GM21825 (cell line): ENCODE results near the gene CALN1.
"Not testable (repeated sequence)": the region's sequence is repeated elsewhere in the genome, so short reads cannot be mapped to it uniquely, and the experiment has no call there.

Source experiments
- ATAC-seq: cut with Tn5 transposase; IDR thresholded peaks from one replicate; pipeline ENCODE4 v1.9.1; 2021; ENCODE audit warnings: mild to moderate bottlenecking, moderate library complexity; ENCODE audit not compliant: unreplicated experiment

Gene CALN1

DNA sequence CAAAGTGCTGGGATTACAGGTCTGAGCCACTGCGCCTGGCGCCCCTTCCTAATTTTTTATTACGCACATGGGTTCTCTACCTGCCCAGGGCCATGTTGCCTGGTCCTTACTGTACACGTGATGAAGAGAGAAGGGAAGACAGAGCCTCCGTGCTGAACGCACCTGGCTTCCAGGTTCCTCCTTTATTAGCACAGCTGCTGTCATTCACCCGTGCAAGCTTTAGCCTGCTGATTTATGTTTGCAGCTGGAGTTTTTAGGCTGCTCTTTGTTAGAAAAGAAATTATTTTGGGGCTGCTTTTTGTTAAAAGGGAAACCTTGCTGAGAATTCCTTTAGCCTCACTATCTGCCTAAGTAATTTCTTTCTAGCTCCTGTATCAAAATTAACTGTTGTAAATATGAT, 417.0 kb downstream of the CALN1 start:
- no peak for ATAC-seq

DNA sequence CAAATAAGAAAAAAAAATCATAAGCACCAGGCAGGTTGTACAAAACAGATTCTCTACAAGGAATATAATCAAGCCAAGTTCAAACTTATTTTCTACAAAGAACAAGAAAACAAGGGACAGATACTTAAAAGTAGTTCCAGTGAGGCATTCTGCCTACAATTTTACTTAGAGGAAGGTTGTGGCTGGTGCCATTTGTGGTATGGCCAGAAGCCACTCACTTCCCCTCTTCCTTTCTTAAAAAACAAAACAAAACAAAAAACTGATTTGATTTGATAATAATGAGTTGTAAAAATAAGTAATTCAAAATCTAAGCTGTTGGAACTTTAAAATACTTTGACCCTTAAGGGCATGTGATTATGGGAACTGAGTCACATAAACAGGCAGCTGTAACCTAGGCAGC, 420.6 kb downstream of the CALN1 start:
- ATAC-seq, result no peak

DNA sequence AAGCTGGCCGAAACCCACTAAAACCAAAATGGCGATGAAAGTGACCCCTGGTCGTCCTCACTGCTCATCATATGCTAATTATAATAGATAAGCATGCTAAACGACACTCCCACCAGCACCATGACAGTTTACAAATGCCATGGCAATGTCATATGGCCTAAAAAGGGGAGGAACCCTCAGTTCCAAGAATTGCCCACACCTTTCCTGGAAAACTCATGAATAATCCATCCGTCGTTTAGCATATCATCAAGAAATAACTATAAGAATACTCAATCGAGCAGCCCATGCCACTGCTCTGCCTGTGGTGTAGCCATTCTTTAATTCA, 422.0 kb downstream of the CALN1 start:
- ATAC-seq, result no peak

DNA sequence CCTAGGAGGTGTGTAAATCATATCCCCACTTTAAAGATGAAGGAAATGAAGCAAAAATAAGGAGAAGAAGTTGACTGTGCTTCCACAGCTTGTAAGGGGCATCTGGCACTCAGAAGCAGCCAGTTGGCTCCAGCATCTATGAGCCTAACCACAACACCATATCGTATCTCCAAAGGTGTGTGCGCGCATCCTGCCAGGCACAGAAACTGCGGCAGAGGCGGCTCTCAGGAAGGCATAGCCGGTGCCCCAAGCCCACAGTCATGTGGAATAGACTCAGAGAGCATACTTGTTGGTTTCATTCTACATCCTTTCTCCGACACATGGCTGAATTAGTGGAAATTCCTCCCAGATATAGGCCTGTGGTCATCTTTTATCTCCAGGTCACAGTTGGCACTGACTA, 423.9 kb downstream of the CALN1 start:
- ATAC-seq, result no peak

DNA sequence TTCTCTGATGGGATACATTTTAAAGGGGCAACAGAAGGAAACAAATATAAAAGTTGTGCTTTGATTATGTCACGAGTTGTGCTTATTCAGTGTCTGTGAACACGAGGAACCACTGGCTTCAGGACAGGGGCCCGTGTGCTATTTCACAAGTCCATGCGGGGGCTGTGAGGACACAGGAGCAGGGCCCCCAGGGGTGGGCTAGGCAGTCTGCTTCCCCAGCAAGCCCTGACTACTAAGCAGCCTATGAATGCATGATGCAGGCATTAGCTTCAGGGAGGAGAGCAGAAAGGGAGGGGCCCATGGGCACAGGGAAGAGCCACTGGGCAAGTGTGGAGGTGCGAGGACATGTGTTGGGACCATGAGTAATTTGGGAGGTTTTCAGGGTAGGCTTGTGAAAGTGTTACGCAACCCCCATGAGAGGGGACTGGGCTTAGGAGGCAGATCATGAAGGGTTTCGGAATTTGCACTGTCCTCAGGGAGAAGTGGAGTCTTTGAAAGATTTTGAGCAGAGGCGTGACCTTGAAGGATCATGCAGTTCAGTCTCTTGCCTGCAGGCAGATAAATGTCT, 424.9 kb downstream of the CALN1 start:
- no peak for ATAC-seq

DNA sequence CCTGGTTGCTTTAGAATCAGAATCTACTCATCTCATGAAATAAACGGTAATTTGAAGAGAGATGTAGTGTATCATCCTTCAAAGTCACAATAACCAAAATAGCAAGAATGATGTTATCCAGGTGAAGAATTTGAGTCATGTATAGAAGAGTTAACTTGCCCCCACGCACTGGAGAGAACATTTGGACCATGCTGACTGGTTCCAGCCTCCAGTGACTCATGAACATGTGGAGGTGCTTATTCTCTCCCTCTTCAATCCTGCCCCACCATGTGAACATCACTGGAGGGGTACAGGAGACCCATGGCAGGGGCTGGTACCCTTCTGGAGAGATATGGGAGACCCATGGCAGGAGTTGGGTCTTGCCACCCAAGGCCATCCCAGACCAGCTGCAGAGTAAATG, 427.8 kb downstream of the CALN1 start:
- no peak for ATAC-seq

DNA sequence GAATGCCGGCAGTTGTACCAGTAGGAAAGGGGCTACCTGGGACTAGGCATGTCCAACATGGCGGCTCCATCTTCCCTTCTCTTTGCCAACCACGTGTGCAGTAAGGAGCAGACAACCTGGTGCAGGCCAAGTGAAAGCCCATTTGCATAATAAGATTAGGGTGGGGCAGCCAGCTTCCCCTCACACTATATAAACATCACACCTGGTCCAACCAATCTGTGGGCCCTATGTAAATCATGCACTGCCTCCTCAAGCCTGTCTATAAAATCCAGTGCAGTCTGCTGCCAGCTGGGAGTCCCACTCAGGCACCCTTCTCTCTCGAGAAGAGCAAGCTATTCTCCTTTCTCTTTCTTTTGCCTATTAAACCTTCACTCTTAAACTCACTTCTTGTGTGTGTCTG, 429.3 kb downstream of the CALN1 start:
- no peak for ATAC-seq

DNA sequence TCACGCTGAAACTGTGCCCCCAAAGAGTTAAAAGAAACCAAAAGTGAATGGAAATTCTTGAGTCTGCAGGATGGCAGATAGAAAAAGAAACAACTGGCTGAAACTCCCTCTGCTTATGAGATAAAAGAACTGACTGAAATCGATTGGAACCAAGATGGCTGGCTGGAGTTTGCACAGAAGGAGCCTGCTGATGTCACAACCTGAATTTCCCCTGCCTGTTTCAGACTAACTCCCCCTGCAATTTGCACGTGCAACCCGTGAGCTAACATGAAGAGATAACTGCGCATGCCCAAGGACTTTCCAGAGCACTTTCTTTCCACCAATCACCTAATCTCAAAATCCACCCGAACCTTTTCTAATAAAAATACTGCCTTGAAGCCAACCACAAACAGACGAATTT, 435.5 kb downstream of the CALN1 start:
- no peak for ATAC-seq

DNA sequence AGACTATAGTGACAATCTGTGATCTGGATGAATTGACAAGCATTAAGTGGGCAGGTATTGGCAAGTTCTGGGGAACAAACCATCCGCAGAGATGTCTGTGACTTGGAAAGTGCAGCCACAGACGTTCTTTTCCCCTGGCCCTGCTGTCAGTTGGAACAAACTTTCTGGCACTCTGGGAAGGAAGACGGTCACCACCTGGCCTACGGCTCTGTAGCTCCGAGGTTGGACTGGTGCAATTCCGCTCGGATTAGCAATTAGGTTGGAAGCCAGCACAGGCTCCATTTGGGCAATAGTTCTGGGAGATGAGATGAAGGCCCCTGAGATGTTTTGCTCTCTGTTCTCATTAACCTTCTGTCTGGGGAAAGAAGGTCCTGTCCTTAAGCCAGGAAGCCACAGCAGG, 437.5 kb downstream of the CALN1 start:
- no peak for ATAC-seq

DNA sequence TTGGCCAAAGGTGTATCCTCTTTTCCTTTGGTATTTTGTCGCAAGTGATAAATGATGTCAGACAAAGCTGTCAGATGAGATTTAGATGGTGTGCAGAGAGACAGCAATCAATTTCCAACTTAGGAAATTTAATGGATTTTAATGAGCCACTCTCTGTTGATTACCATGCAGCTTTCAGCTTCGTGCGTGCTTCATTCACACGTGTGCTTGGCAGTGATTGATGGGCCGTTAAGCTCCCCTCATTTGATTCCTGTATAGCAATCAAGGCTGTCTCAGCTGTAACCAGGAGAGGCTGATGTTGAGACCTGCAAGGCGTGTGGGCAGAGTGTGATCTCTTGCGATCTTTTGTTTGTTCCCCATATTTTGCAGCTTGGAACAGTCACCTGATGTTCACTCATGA, 439.6 kb downstream of the CALN1 start:
- ATAC-seq, result no peak

DNA sequence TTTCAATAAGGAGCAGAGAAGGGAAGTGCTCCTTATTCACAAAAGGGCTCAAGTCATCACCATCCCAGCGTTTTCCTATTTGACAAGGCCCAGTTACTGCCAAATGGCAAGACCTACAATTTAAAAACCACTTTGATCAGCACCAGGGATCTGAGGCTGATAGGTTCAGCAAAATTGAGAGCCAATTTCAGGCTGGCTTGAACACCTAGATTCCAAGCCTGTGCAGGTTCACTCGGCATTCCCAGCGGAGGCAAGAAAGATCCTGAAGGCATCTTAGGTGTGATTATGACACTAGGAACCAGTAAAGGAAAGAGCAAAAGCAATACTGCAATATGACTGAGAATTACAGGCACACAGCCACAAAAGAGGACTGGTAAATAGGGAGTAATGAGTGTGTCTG, 441.4 kb downstream of the CALN1 start:
- no peak for ATAC-seq

DNA sequence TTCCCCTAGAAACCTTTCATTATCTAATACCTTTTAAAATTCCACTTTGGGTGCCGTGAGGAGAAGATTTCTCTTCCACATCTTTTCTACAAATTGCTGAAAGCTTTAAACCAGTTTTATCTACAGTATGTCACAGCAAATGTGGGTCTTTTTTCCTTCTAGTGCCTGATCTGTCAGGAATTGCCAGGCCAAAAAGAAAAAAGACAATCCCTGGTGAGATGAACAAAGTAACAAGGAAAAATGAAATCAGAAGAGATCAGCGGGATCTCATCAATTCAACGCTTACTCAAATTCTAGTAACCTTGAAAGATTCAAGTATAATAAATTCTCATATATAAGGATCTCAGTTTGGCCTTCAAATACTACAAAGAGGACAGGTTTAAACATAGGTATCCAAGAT, 449.5 kb downstream of the CALN1 start:
- no peak for ATAC-seq

DNA sequence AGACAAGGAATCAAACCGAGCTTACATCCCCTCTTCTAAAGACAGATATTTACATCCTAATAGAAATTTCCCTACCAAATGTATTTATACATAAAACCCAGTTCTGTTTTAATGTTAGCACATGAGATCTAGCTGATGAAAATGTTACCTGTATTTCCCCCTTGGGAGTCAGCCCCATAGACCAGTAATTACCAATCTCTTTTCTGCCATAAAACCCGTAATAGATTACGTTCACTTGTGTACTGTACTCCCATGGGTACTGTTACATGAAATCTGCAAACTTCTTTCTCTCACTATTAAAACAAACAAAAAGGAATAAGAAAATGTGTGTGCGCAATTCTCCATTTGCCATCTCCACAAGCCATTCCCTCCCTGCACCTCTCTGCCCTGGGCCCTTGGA, 450.9 kb downstream of the CALN1 start:
- no peak for ATAC-seq

DNA sequence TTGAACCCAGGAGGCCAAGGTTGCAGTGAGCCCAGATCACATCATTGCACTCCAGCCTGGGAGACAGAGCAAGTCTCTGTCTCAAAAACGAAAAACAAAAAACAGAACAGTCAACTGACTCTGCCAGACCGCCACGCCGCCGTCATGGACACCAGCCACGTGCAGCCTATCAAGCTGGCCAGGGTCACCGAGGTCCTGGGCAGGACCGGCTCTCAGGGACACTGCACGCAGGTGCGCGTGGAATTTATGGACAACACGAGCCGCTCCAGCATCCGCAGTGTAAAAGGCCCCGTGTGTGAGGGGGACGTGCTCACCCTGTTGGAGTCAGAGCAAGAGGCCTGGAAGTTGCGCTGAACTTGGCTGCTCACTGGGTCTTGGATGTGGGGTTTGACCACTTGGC, 470.0 kb downstream of the CALN1 start:
- no peak for ATAC-seq

DNA sequence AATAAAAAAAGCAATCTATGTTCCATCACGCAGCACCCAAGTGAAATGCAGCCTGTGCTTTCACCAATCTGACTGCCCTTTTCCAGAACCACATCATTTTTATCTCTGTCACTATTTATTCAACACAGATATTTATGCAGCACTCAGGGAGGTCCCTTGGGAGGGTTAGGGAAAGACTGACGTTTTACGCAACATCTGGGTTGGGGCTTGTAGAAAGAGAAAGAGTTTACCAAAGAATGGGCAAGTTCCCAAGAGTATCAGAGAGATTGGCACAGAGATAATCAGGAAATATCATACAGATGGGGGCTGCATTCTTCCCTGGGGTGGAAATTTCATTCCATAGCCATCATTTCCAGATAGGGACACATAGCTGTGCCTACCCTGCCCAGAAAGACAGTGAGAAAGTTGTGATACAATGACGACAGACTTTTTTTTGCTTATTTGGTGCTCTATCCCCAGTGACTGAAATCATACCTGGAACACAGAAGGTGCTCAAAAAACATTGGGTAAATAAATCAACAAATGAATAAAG, 474.2 kb downstream of the CALN1 start:
- ATAC-seq, result no peak

DNA sequence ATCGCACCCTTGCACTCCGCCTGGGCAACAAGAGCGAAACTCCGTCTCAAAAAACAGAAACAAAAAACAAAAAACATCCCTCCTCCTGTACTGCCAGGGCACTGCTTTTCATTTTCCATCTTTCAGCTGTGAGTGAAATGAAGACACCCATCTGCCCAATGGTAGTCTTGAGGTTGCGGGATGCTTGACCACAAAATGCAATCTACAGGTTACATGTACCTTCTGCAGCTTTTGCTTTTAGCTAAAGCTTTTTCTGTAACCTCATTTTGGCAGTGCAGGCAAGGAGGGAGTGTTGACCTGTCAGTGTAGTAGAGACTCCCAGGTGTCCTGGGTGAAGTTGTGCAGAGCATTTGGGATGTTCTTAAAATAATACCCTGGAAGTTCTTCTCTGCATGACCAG, 476.5 kb downstream of the CALN1 start:
- ATAC-seq, result no peak

DNA sequence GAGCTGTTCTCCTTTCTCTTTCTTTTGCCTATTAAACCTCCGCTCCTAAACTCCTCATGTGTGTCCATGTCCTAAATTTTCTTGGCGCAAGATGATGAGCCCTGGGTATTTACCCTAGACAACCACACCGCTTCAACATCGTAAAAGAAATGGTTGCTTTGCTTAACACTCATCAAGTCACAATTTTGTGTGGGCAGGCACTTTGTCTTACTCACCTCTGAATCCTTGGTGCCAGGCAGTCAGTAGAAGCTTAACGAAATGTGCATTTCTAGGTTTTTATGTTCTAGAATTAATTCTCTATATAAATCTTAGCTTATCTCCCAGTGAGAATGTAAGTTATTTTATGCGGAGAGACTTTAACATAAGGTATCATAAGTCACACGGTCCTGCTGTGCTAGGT, 478.7 kb downstream of the CALN1 start:
- ATAC-seq, result no peak

DNA sequence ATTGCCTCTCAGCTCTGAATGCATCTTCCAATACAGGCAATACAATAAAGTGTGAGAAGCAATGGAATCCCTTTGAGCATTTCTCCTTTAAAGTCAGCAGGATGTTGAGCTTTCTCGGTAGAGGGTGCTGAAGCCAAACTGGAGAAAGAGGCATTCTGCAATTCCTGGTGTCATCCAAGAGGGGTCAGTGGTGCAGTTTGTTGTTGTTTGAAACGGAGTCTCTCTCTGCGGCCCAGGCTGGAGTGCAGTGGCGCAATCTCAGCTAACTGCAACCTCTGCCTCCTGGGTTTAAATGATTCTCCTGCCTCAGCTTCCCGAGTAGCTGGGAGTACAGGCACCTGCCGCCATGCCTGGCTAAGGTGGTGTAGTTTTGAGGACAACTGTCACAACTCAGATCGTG, 486.5 kb downstream of the CALN1 start:
- no peak for ATAC-seq

DNA sequence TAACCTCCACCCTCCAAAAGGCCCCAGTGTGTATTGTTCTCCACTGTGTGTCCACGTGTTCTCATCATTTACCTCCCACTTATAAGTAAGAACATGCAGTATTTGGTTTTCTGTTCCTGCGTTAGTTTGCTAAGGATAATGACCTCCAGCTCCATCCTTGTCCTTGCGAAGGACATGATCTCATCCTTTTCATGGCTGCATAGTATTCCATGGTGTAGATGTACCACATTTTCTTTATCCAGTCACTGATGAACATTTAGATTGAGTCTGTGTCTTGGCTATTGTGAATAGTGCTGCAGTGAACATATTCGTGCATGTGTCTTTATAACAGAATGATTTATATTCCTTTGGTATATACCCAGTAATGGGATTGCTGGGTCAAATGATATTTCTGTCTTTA, 497.9 kb downstream of the CALN1 start:
- not testable (repeated sequence) for ATAC-seq

DNA sequence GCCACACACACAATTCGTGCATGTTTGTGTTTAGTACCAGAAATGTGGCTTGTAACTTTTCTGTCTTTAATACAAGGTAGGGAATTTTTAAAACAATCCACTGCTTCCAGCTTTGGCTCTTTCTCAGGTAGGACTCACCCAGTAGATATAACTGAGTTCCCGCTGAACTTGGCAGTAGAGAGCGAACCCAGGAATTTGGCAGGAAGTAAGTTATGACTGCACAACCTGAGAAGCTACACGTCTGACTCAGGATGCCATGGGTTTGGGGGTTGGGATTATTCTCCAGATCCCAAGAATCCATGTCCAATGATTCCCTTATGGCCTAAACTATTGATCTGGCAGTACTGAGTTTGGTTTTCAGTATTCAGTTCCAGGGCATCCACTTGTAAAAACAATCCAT, 499.7 kb downstream of the CALN1 start:
- ATAC-seq, result no peak

DNA sequence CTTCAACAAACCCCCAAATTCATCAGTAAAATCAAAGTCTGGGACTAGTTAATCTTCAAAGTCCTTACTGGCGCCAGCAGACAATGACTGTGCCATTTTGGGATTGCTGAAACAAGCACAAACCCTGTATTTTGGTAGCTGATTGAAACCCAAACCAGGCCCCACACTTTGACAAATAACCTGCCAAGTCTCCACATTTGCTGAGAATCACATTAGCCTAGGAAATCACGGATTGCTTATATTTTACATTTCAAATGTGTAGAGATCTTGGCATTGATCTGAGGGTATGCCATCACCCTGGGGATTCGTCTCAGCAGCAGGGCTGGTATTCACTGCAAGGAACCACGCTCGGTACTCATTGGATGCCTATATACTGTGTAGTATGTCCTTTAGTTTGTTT, 501.1 kb downstream of the CALN1 start:
- ATAC-seq, result no peak

DNA sequence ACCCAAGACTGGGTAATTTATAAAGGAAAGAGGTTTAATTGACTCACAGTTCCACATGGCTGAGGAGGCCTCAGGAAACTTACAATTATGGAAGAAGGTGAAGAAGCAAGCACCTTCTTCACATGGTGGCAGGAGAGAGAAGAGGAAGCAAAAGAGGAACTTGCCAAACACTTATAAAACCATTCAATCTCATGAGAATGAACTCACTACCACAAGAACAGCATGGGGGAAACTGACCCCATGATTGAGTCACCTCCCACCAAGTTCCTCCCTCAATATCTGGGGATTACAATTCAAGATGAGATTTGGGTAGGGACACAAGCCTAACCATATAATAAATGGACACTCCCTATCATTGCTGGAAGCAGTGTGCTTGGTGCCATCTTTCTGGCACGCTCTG, 506.3 kb downstream of the CALN1 start:
- no peak for ATAC-seq

DNA sequence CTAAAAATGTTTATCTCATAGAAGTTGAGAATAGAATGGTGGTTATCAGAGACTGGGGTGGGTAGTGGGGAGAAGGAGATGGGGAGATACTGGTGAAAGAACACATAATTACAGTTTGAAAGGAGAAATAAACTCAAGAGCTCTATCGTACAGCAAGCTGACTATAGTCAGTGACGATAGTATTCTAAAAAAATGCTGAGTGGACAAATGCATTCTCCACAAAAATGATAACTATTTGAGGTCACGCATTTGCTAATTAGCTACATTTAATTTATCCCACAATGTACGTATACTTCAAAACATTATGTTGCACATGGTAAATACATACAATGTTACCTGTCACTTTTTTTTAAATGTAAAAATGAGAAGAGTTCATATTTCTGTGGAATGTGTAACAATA, 507.7 kb downstream of the CALN1 start:
- ATAC-seq, result no peak

DNA sequence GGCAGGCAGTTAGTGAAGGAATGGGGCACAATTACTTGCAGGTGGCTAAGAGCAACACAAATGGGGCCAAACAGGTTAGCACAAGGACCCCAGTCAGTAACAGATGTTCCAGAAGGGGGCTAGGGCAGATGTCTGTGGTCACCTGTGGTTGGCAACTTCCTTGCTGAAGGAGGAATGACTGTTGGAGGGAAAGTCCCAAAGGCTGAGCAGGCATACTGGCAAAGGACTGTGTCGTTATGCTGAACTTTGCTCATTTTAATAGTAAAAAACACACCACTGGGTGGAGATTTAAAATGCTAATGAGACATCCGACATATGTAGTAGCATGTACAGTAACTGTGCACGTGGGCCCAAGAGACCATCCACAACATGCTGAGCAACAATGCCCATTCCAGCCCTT, 511.6 kb downstream of the CALN1 start:
- no peak for ATAC-seq
